ENCODE data around the gene JUP.

GRCh38 chr17:41725134-41725533 lies 61.4 kb downstream of the JUP start:
- TF ChIP-seq, protein P1, sequence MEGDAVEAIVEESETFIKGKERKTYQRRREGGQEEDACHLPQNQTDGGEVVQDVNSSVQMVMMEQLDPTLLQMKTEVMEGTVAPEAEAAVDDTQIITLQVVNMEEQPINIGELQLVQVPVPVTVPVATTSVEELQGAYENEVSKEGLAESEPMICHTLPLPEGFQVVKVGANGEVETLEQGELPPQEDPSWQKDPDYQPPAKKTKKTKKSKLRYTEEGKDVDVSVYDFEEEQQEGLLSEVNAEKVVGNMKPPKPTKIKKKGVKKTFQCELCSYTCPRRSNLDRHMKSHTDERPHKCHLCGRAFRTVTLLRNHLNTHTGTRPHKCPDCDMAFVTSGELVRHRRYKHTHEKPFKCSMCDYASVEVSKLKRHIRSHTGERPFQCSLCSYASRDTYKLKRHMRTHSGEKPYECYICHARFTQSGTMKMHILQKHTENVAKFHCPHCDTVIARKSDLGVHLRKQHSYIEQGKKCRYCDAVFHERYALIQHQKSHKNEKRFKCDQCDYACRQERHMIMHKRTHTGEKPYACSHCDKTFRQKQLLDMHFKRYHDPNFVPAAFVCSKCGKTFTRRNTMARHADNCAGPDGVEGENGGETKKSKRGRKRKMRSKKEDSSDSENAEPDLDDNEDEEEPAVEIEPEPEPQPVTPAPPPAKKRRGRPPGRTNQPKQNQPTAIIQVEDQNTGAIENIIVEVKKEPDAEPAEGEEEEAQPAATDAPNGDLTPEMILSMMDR (IDR thresholded peaks at IDR 0.05; ENCODE audit: low read depth, low read length, missing input control): no peak
- no peak for TF ChIP-seq GABPA (IDR thresholded peaks at IDR 0.05 in 1 of 2, conservative IDR thresholded peaks at IDR 0.05 in 1 of 2)
- no peak for TF ChIP-seq TAF1 (conservative IDR thresholded peaks at IDR 0.05)
- TF ChIP-seq REST (IDR thresholded peaks at IDR 0.05): no peak
- TF ChIP-seq EGR1 (IDR thresholded peaks at IDR 0.05; ENCODE audit: low read depth in 2 of 2): no peak
- TF ChIP-seq FOXA1 (IDR thresholded peaks at IDR 0.05): no peak
- TF ChIP-seq YY1 (IDR thresholded peaks at IDR 0.05): no peak
- TF ChIP-seq, protein P2, sequence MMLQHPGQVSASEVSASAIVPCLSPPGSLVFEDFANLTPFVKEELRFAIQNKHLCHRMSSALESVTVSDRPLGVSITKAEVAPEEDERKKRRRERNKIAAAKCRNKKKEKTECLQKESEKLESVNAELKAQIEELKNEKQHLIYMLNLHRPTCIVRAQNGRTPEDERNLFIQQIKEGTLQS (IDR thresholded peaks at IDR 0.05): no peak
- no peak for TF ChIP-seq JUND (IDR thresholded peaks at IDR 0.05)
- TF ChIP-seq ZBTB33 (IDR thresholded peaks at IDR 0.05): no peak
